ENCODE data around the gene PXN. TPM values are rescaled to one million over a fixed set of nuclear protein-coding genes. Genes with fewer than 3 reads are reported as not detected.

The PXN gene
- total and polyA plus RNA-seq, 10 of the 15 experiments (the other 5 are each of a cell fraction or from before 2014, with no cell fraction given), result 1.0 to 32.0 (median 11.5) TPM

- no peak for TF ChIP-seq MYC (IDR thresholded peaks at IDR 0.05; ENCODE audit: insufficient read depth, insufficient read length, insufficient replicate concordance, low read length, severe bottlenecking)
- peak; percentile 31; the same call in 1 of the 2 replicates for TF ChIP-seq NR2F1 (conservative IDR thresholded peaks at IDR 0.05)
- TF ChIP-seq PAX8 (IDR thresholded peaks at IDR 0.05), result no peak
- TF ChIP-seq NR2C1 (IDR thresholded peaks at IDR 0.05), result peak; percentile 32; the same call in 1 of the 2 replicates
- TF ChIP-seq SREBF1 (IDR thresholded peaks at IDR 0.05; ENCODE audit: low read length), result peak; percentile 84
- TF ChIP-seq ATF7 (IDR thresholded peaks at IDR 0.05; ENCODE audit: low read depth), result peak; percentile 99
- TF ChIP-seq KLF5 (IDR thresholded peaks at IDR 0.05; ENCODE audit: partially characterized antibody), result peak; percentile 97
- TF ChIP-seq ZNF384 (IDR thresholded peaks at IDR 0.05; ENCODE audit: borderline replicate concordance, low read depth, low read length), result 0 out of 2 replicates have a peak, but pooled peaks have one; percentile 4
- peak; percentile 70; the same call in 1 of the 2 replicates for TF ChIP-seq RB1 (IDR thresholded peaks at IDR 0.05; ENCODE audit: borderline replicate concordance)
- TF ChIP-seq BHLHE40 (IDR thresholded peaks at IDR 0.05; ENCODE audit: borderline replicate concordance in 1 of 2, low read depth in 2 of 2, low read length in 1 of 2), result peak; percentile 88 to 89
- peak; percentile 32; the same call in 1 of the 2 replicates for TF ChIP-seq ATF3 (IDR thresholded peaks at IDR 0.05; ENCODE audit: borderline replicate concordance, extremely low read depth, low read depth, low read length)
- TF ChIP-seq SIX5 (IDR thresholded peaks at IDR 0.05; ENCODE audit: low read depth, low read length, severe bottlenecking), result peak; percentile 90
- TF ChIP-seq BCLAF1 (IDR thresholded peaks at IDR 0.05), result peak; percentile 86
- TF ChIP-seq RELA (IDR thresholded peaks at IDR 0.05; ENCODE audit: borderline replicate concordance, partially characterized antibody), result peak; percentile 72
- TF ChIP-seq YY1 (IDR thresholded peaks at IDR 0.05; ENCODE audit: low read depth, low read length), result peak; percentile 59
- TF ChIP-seq TARDBP (IDR thresholded peaks at IDR 0.05; ENCODE audit: borderline replicate concordance), result peak; percentile 87
- peak; percentile 86 for TF ChIP-seq PBX3 (IDR thresholded peaks at IDR 0.05; ENCODE audit: insufficient replicate concordance, low read depth, low read length)
- no peak for TF ChIP-seq SPI1 (IDR thresholded peaks at IDR 0.05; ENCODE audit: borderline replicate concordance, insufficient read depth, low read depth, low read length)
- peak; percentile 98 for TF ChIP-seq POU2F2 (IDR thresholded peaks at IDR 0.05; ENCODE audit: borderline replicate concordance, low read depth, low read length)
- no peak for TF ChIP-seq E2F4 (IDR thresholded peaks at IDR 0.05; ENCODE audit: low read depth, low read length)
- TF ChIP-seq MLLT1 (IDR thresholded peaks at IDR 0.05), result peak; percentile 89
- TF ChIP-seq MYB (IDR thresholded peaks at IDR 0.05; ENCODE audit: borderline replicate concordance, low read depth, low read length), result 0 out of 2 replicates have a peak, but pooled peaks have one; percentile 20
Measured at GRCh38 chr12:120301962-120302815, 36.7 kb upstream of the PXN start, which contains the start of gene SIRT4 (continued).
